HG03457 (cell line): ENCODE data around the gene MGAT5.

ENCODE experiments used
- ATAC-seq: cut with Tn5 transposase; IDR thresholded peaks from one replicate; pipeline ENCODE4 v1.9.1; 2021; ENCODE audit warnings: moderate number of reproducible peaks; ENCODE audit not compliant: unreplicated experiment

MGAT5 gene

GRCh38 chr2:134440336-134440909 is 186.6 kb downstream of the MGAT5 start:
- ATAC-seq: no peak

- ATAC-seq: no peak
Observed at GRCh38 chr2:134441153-134441863, 187.4 kb downstream of the MGAT5 start.

- ATAC-seq: no peak
Observed at GRCh38 chr2:134443814-134444480, 190.1 kb downstream of the MGAT5 start.

GRCh38 chr2:134445116-134445515 is 191.2 kb downstream of the MGAT5 start:
- ATAC-seq: no peak

- no peak for ATAC-seq
Observed at GRCh38 chr2:134445985-134446382, 192.1 kb downstream of the MGAT5 start.

- no peak for ATAC-seq
Observed at GRCh38 chr2:134446383-134447017, 192.6 kb downstream of the MGAT5 start.

- no peak for ATAC-seq
Observed at GRCh38 chr2:134447669-134448068, 193.8 kb downstream of the MGAT5 start.

GRCh38 chr2:134448650-134449049 is 194.8 kb downstream of the MGAT5 start:
- ATAC-seq: no peak

GRCh38 chr2:134449157-134449556 is 195.3 kb downstream of the MGAT5 start:
- ATAC-seq: no peak

- no peak for ATAC-seq
Observed at GRCh38 chr2:134449751-134450513, 196.1 kb downstream of the MGAT5 start.

GRCh38 chr2:134451347-134451630 is 197.4 kb downstream of the MGAT5 start:
- no peak for ATAC-seq

- no peak for ATAC-seq
Observed at GRCh38 chr2:134452042-134452733, 198.3 kb downstream of the MGAT5 start.

GRCh38 chr2:134453476-134453875 is 199.6 kb downstream of the MGAT5 start:
- no peak for ATAC-seq

GRCh38 chr2:134453973-134454372 is 200.1 kb downstream of the MGAT5 start:
- ATAC-seq: no peak

GRCh38 chr2:134454426-134454825 is 200.6 kb downstream of the MGAT5 start:
- ATAC-seq: no peak

GRCh38 chr2:134454931-134455330 is 201.1 kb downstream of the MGAT5 start:
- ATAC-seq: no peak

GRCh38 chr2:134455426-134455825 is 201.6 kb downstream of the MGAT5 start:
- no peak for ATAC-seq

GRCh38 chr2:134457353-134457752 is 203.5 kb downstream of the MGAT5 start:
- no peak for ATAC-seq

GRCh38 chr2:134457765-134458472 is 204.0 kb downstream of the MGAT5 start:
- no peak for ATAC-seq

GRCh38 chr2:134458473-134458853 is 204.6 kb downstream of the MGAT5 start:
- ATAC-seq: no peak
